ENCODE measurements around the gene OR2G2.

OR2G2 gene

GRCh38 chr1:247588060-247588459, at the start of gene OR2G2:
Gene OR2G2 (plus strand): TSS chr1:247588360. CDS start chr1:247588360, 0 bp downstream.
- no peak for DNase-seq (ENCODE audit: low read depth)

GRCh38 chr1:247538561-247538960, 49.6 kb upstream of the OR2G2 start:
- DNase-seq (ENCODE audit: low read depth) = no peak

GRCh38 chr1:247539215-247539614, 48.9 kb upstream of the OR2G2 start:
- no peak for DNase-seq (ENCODE audit: low read depth)

- DNase-seq (ENCODE audit: low read depth) = no peak
Observed at GRCh38 chr1:247540581-247540980, 47.6 kb upstream of the OR2G2 start.

- DNase-seq (ENCODE audit: low read depth) = no peak
Observed at GRCh38 chr1:247542811-247543210, 45.3 kb upstream of the OR2G2 start.

GRCh38 chr1:247548092-247548491, 40.1 kb upstream of the OR2G2 start:
- no peak for DNase-seq (ENCODE audit: low read depth)

GRCh38 chr1:247548769-247549182, 39.4 kb upstream of the OR2G2 start, which contains the start of gene GCSAML:
Gene GCSAML (plus strand): TSS chr1:247549134. CDS start chr1:247549192, 58 bp downstream.
- no peak for DNase-seq (ENCODE audit: low read depth)

- no peak for DNase-seq (ENCODE audit: low read depth)
Observed at GRCh38 chr1:247551721-247552120, 36.4 kb upstream of the OR2G2 start.

- no peak for DNase-seq (ENCODE audit: low read depth)
Observed at GRCh38 chr1:247552231-247552630, 35.9 kb upstream of the OR2G2 start.

- DNase-seq (ENCODE audit: low read depth) = no peak
Observed at GRCh38 chr1:247557926-247558674, 30.1 kb upstream of the OR2G2 start.

- no peak for DNase-seq (ENCODE audit: low read depth)
Observed at GRCh38 chr1:247561711-247562110, 26.4 kb upstream of the OR2G2 start.

GRCh38 chr1:247562198-247562597, 26.0 kb upstream of the OR2G2 start:
- no peak for DNase-seq (ENCODE audit: low read depth)

- no peak for DNase-seq (ENCODE audit: low read depth)
Observed at GRCh38 chr1:247574236-247574635, 13.9 kb upstream of the OR2G2 start.

- DNase-seq (ENCODE audit: low read depth) = no peak
Observed at GRCh38 chr1:247574664-247575063, 13.5 kb upstream of the OR2G2 start.

GRCh38 chr1:247576514-247576913, 11.6 kb upstream of the OR2G2 start:
- DNase-seq (ENCODE audit: low read depth) = no peak

- no peak for DNase-seq (ENCODE audit: low read depth)
Observed at GRCh38 chr1:247578946-247579460, 9.2 kb upstream of the OR2G2 start.

GRCh38 chr1:247605286-247605685, 17.1 kb downstream of the OR2G2 start, which contains the start of gene OR2G3:
Gene OR2G3 (plus strand): TSS chr1:247605586. CDS start chr1:247605586, 0 bp downstream.
- DNase-seq (ENCODE audit: low read depth) = no peak

- no peak for DNase-seq (ENCODE audit: low read depth)
Observed at GRCh38 chr1:247613405-247613804, 25.2 kb downstream of the OR2G2 start.

- no peak for DNase-seq (ENCODE audit: low read depth)
Observed at GRCh38 chr1:247614625-247615024, 26.5 kb downstream of the OR2G2 start.

GRCh38 chr1:247627951-247628350, 39.8 kb downstream of the OR2G2 start:
- DNase-seq (ENCODE audit: low read depth) = no peak

GRCh38 chr1:247638011-247638410, 49.9 kb downstream of the OR2G2 start:
- DNase-seq (ENCODE audit: low read depth) = no peak

GRCh38 chr1:247638781-247639180, 50.6 kb downstream of the OR2G2 start:
- no peak for DNase-seq (ENCODE audit: low read depth)
